ENCODE results near the gene LPO.

DNA sequence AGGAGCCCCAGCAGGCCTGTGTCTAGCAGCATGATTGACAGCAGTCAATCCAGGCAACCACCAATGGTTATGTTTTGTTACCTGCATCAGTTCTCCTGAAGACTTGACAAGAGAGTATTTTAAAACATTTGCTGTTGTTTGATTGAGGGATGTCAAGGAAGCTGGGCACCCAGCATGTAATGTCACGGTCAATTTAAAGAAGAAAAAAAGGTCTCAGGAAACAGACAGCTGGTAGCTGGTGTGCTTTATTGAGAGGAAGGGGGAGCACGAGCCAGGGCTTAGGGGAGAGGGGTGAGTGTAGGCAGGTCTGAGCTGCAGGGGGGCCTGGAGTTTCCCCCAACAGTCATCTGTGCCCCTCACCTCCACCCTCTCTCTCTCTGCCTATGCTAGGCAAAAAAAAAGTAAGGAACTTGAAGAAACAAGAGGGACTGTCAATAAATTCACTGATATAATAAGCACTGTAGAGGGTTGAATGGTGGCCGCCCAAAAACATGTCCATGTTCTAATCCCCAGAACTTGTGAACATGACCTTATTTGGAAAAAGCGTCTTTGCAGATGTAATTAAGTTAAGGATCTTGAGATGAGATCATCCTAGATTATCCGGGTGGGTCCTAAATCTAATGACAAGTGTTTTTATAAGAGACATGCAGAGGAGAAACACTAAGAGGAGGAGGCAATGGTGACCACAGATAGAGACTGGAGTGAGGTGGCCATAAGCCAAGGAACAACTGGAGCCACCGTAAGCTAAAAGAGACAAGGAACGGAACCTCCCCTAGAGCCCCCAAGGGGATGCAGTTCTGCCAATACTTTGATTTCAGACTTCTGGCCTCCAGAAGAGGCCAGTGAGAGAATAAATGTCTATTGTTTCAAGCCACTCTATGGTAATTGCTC, 75.7 kb downstream of the LPO start:
- TF ChIP-seq POLR2AphosphoS5 (IDR thresholded peaks at IDR 0.05; ENCODE audit: low read depth, low read length) = no peak
- TF ChIP-seq, protein P1, sequence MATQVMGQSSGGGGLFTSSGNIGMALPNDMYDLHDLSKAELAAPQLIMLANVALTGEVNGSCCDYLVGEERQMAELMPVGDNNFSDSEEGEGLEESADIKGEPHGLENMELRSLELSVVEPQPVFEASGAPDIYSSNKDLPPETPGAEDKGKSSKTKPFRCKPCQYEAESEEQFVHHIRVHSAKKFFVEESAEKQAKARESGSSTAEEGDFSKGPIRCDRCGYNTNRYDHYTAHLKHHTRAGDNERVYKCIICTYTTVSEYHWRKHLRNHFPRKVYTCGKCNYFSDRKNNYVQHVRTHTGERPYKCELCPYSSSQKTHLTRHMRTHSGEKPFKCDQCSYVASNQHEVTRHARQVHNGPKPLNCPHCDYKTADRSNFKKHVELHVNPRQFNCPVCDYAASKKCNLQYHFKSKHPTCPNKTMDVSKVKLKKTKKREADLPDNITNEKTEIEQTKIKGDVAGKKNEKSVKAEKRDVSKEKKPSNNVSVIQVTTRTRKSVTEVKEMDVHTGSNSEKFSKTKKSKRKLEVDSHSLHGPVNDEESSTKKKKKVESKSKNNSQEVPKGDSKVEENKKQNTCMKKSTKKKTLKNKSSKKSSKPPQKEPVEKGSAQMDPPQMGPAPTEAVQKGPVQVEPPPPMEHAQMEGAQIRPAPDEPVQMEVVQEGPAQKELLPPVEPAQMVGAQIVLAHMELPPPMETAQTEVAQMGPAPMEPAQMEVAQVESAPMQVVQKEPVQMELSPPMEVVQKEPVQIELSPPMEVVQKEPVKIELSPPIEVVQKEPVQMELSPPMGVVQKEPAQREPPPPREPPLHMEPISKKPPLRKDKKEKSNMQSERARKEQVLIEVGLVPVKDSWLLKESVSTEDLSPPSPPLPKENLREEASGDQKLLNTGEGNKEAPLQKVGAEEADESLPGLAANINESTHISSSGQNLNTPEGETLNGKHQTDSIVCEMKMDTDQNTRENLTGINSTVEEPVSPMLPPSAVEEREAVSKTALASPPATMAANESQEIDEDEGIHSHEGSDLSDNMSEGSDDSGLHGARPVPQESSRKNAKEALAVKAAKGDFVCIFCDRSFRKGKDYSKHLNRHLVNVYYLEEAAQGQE (IDR thresholded peaks at IDR 0.05; ENCODE audit: insufficient read depth in 1 of 2, low read depth in 2 of 2, low read length in 2 of 2) = no peak
- TF ChIP-seq TAF1 (IDR thresholded peaks at IDR 0.05; ENCODE audit: borderline replicate concordance, insufficient read depth, low read length) = no peak
- no peak for TF ChIP-seq SIN3A (IDR thresholded peaks at IDR 0.05; ENCODE audit: borderline replicate concordance, insufficient read depth, low read length)

All from PFSK-1 (cell line).